GM23248 (cell line): Measurements from ENCODE around the gene ADCK2.

Experiments
- EZH2 ChIP-seq: fragments of 200-600 bp; sonication (generic); IDR thresholded peaks from 2 replicates; pipeline ENCODE4 v1.6.1; 2018; ENCODE audit warnings: antibody characterized with exemption, mild to moderate bottlenecking; ENCODE audit not compliant: insufficient read depth, poor library complexity, severe bottlenecking
- EZH2phosphoT487 ChIP-seq: fragments of 200-600 bp; sonication (generic); IDR thresholded peaks from 2 replicates; pipeline ENCODE4 v1.6.1; 2018; ENCODE audit warnings: antibody characterized with exemption, moderate library complexity, mild to moderate bottlenecking, low read depth; ENCODE audit not compliant: insufficient read depth

GRCh38 chr7:140670343-140670935 is 2.3 kb upstream of the ADCK2 start:
- no peak for TF ChIP-seq EZH2
- TF ChIP-seq EZH2phosphoT487: no peak
